ENCODE measurements around the gene SELENOH.

SELENOH gene

DNA sequence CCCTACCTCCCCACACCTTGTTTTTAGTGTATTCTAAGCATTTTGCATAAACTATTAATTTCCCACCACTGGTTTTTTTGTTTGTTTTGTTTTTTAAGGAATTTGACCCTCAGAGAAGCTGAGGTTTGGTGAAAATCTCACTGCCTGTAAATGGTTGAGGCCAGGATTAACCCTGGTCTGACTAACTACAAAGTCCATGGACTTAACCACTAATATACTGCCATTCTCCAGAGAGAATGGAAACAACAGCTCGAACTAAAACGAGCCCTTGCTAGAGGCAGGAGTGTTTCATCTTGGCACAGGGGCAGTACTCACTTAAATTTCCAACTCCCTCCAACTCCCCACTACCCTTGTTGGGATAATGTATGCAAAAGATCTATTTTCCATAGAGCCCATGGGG is 23.3 kb downstream of the SELENOH start:
- TF ChIP-seq ZNF654 (tag by site-specific recombination; IDR thresholded peaks at IDR 0.05; ENCODE audit: low read depth) (no peak), KLF7 (tag by site-specific recombination; IDR thresholded peaks at IDR 0.05; ENCODE audit: borderline replicate concordance) (no peak)
- TF ChIP-seq, protein P1, sequence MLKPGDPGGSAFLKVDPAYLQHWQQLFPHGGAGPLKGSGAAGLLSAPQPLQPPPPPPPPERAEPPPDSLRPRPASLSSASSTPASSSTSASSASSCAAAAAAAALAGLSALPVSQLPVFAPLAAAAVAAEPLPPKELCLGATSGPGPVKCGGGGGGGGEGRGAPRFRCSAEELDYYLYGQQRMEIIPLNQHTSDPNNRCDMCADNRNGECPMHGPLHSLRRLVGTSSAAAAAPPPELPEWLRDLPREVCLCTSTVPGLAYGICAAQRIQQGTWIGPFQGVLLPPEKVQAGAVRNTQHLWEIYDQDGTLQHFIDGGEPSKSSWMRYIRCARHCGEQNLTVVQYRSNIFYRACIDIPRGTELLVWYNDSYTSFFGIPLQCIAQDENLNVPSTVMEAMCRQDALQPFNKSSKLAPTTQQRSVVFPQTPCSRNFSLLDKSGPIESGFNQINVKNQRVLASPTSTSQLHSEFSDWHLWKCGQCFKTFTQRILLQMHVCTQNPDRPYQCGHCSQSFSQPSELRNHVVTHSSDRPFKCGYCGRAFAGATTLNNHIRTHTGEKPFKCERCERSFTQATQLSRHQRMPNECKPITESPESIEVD (tag by site-specific recombination; IDR thresholded peaks at IDR 0.05), result 0 out of 2 replicates have a peak, but pooled peaks have one; percentile 12
- TF ChIP-seq, protein P2, sequence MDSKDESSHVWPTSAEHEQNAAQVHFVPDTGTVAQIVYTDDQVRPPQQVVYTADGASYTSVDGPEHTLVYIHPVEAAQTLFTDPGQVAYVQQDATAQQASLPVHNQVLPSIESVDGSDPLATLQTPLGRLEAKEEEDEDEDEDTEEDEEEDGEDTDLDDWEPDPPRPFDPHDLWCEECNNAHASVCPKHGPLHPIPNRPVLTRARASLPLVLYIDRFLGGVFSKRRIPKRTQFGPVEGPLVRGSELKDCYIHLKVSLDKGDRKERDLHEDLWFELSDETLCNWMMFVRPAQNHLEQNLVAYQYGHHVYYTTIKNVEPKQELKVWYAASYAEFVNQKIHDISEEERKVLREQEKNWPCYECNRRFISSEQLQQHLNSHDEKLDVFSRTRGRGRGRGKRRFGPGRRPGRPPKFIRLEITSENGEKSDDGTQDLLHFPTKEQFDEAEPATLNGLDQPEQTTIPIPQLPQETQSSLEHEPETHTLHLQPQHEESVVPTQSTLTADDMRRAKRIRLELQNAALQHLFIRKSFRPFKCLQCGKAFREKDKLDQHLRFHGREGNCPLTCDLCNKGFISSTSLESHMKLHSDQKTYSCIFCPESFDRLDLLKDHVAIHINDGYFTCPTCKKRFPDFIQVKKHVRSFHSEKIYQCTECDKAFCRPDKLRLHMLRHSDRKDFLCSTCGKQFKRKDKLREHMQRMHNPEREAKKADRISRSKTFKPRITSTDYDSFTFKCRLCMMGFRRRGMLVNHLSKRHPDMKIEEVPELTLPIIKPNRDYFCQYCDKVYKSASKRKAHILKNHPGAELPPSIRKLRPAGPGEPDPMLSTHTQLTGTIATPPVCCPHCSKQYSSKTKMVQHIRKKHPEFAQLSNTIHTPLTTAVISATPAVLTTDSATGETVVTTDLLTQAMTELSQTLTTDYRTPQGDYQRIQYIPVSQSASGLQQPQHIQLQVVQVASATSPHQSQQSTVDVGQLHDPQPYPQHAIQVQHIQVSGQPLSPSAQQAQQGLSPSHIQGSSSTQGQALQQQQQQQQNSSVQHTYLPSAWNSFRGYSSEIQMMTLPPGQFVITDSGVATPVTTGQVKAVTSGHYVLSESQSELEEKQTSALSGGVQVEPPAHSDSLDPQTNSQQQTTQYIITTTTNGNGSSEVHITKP (tag by site-specific recombination; IDR thresholded peaks at IDR 0.05), result peak; percentile 56
- CTCF ChIA-PET, result interaction anchor here (0.7 to 10.5 kb wide), 6 partner anchors 9 to 37 kb away, joined by 3 to 151 read pairs (median 5); partner anchors contain the start of gene BTBD18
- no peaks in the 10 kb centered on the region for H3K9me3 ChIP-seq (ENCODE audit: control insufficient read depth, insufficient read depth, low read depth, low read length)
- no peaks in the 10 kb centered on the region for H3K36me3 ChIP-seq (ENCODE audit: control insufficient read depth in 2 of 2, insufficient read depth in 1 of 2, low read length in 2 of 2)
- POLR2A ChIA-PET, result interaction anchor here (1.0 to 4.8 kb wide), 4 partner anchors 12 to 23 kb away, joined by 4 to 50 read pairs (median 18); partner anchors contain the start of gene SELENOH
- H3K27ac ChIP-seq (ENCODE audit: extremely low read depth, low read depth, low read length), result no peak overlapping the region
- peaks cover 8% of the 10 kb centered on the region; the same call in 1 of the 2 replicates for H3K4me1 ChIP-seq (ENCODE audit: control insufficient read depth, insufficient read depth, low read length)
- peak overlapping the region; percentile 50; the same call in 1 of the 2 replicates for H3K4me3 ChIP-seq (ENCODE audit: low read depth, low read length)

DNA sequence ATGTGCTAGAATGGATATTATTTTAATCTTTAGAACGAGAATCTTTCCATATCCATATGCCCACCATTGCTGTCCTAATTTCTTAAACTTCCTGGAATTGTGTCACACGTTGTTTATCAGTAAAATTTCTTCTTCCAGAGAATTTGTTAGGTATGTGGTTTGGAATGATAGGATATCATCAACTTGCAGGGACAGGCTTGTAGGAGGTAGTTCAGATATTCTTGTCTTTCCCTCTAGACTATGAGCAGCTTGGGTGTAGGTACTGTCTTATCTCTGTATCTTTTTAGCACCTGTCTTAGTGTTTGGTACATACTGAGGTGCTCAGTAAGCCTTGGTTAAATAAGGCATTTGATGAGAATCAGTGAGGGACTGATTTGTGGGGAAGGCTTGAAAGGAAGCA is 23.7 kb downstream of the SELENOH start:
- Histone ChIP-seq H3K4me1 (ENCODE audit: control insufficient read depth, insufficient read depth, low read length) (peaks cover 8% of the 10 kb centered on the region; the same call in 1 of the 2 replicates), H3K36me3 (ENCODE audit: control insufficient read depth in 2 of 2, insufficient read depth in 1 of 2, low read length in 2 of 2) (no peaks in the 10 kb centered on the region), H3K9me3 (ENCODE audit: control insufficient read depth, insufficient read depth, low read depth, low read length) (no peaks in the 10 kb centered on the region), H3K27ac (ENCODE audit: extremely low read depth, low read depth, low read length) (no peak overlapping the region), H3K4me3 (ENCODE audit: low read depth, low read length) (no peak overlapping the region)
- ChIA-PET CTCF (interaction anchor here (0.7 to 10.5 kb wide), 6 partner anchors 9 to 54 kb away, joined by 3 to 151 read pairs (median 4); partner anchors contain the start of gene BTBD18), POLR2A (interaction anchor here (1.0 to 4.8 kb wide), 4 partner anchors 12 to 23 kb away, joined by 4 to 50 read pairs (median 18); partner anchors contain the start of gene SELENOH)
- no peak for TF ChIP-seq ZSCAN30 (tag by site-specific recombination; IDR thresholded peaks at IDR 0.05)
- no peak for TF ChIP-seq HOXC10 (CRISPR knock-in tag; IDR thresholded peaks at IDR 0.05)
- no peak for TF ChIP-seq ZNF423 (tag by site-specific recombination; IDR thresholded peaks at IDR 0.05)
- TF ChIP-seq, protein P3, sequence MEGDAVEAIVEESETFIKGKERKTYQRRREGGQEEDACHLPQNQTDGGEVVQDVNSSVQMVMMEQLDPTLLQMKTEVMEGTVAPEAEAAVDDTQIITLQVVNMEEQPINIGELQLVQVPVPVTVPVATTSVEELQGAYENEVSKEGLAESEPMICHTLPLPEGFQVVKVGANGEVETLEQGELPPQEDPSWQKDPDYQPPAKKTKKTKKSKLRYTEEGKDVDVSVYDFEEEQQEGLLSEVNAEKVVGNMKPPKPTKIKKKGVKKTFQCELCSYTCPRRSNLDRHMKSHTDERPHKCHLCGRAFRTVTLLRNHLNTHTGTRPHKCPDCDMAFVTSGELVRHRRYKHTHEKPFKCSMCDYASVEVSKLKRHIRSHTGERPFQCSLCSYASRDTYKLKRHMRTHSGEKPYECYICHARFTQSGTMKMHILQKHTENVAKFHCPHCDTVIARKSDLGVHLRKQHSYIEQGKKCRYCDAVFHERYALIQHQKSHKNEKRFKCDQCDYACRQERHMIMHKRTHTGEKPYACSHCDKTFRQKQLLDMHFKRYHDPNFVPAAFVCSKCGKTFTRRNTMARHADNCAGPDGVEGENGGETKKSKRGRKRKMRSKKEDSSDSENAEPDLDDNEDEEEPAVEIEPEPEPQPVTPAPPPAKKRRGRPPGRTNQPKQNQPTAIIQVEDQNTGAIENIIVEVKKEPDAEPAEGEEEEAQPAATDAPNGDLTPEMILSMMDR (tag by site-specific recombination; IDR thresholded peaks at IDR 0.05), result no peak
- TF ChIP-seq ZNF10 (tag by site-specific recombination; IDR thresholded peaks at IDR 0.05), result no peak
- no peak for TF ChIP-seq ZNF610 (tag by site-specific recombination; IDR thresholded peaks at IDR 0.05; ENCODE audit: borderline replicate concordance)
- TF ChIP-seq, protein P4, sequence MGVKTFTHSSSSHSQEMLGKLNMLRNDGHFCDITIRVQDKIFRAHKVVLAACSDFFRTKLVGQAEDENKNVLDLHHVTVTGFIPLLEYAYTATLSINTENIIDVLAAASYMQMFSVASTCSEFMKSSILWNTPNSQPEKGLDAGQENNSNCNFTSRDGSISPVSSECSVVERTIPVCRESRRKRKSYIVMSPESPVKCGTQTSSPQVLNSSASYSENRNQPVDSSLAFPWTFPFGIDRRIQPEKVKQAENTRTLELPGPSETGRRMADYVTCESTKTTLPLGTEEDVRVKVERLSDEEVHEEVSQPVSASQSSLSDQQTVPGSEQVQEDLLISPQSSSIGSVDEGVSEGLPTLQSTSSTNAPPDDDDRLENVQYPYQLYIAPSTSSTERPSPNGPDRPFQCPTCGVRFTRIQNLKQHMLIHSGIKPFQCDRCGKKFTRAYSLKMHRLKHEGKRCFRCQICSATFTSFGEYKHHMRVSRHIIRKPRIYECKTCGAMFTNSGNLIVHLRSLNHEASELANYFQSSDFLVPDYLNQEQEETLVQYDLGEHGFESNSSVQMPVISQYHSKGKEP (tag by site-specific recombination; IDR thresholded peaks at IDR 0.05), result no peak
- TF ChIP-seq, protein P5, sequence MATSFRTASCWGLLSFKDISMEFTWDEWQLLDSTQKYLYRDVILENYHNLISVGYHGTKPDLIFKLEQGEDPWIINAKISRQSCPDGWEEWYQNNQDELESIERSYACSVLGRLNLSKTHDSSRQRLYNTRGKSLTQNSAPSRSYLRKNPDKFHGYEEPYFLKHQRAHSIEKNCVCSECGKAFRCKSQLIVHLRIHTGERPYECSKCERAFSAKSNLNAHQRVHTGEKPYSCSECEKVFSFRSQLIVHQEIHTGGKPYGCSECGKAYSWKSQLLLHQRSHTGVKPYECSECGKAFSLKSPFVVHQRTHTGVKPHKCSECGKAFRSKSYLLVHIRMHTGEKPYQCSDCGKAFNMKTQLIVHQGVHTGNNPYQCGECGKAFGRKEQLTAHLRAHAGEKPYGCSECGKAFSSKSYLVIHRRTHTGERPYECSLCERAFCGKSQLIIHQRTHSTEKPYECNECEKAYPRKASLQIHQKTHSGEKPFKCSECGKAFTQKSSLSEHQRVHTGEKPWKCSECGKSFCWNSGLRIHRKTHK (tag by site-specific recombination; IDR thresholded peaks at IDR 0.05), result no peak
- TF ChIP-seq, protein P6, sequence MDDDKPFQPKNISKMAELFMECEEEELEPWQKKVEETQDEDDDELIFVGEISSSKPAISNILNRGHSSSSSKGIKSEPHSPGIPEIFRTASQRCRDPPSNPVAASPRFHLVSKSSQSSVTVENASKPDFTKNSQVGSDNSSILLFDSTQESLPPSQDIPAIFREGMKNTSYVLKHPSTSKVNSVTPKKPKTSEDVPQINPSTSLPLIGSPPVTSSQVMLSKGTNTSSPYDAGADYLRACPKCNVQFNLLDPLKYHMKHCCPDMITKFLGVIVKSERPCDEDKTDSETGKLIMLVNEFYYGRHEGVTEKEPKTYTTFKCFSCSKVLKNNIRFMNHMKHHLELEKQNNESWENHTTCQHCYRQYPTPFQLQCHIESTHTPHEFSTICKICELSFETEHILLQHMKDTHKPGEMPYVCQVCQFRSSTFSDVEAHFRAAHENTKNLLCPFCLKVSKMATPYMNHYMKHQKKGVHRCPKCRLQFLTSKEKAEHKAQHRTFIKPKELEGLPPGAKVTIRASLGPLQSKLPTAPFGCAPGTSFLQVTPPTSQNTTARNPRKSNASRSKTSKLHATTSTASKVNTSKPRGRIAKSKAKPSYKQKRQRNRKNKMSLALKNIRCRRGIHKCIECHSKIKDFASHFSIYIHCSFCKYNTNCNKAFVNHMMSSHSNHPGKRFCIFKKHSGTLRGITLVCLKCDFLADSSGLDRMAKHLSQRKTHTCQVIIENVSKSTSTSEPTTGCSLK (tag by site-specific recombination; IDR thresholded peaks at IDR 0.05), result no peak

All from HEK293 (cell line).